Measurements from ENCODE around the gene DCK. TPM values are rescaled to one million over a fixed set of nuclear protein-coding genes. Genes with fewer than 3 reads are reported as not detected.
"Not testable (repeated sequence)": the region's sequence is repeated elsewhere in the genome, so short reads cannot be mapped to it uniquely, and the experiment has no call there.

Gene DCK
- total RNA-seq, 1 donor from 2014 or later = 12.7 TPM

DNA sequence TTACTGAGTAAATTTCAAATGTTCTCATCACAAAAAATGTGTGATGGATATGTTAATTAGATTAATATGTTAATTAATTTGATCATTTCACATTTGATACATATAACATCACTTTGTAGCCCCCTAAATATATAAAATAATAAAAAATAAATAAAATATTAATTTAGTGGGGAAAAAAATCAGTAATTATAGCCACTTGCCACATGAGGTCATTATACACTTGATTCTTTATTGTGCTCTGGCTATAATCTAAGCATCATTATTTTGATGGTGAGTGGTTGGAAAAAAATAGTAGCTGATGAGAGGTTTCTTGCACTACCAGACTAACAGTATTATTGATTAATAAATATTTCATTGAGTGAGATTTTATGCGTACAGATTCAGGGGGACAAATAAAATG is 57.4 kb downstream of the DCK start:
- H3K27me3 Mint-ChIP-seq (ENCODE audit: low read depth) = no peaks in the 10 kb centered on the region
- no peaks in the 10 kb centered on the region for H3K36me3 Mint-ChIP-seq
- peaks cover 9% of the 10 kb centered on the region for H3K9me3 Mint-ChIP-seq
- no peaks in the 10 kb centered on the region for H3K4me1 Mint-ChIP-seq
- DNase-seq (ENCODE audit: low spot score in 2 of 2, unreplicated experiment in 2 of 2) = no peak
- TF ChIP-seq, protein P1, sequence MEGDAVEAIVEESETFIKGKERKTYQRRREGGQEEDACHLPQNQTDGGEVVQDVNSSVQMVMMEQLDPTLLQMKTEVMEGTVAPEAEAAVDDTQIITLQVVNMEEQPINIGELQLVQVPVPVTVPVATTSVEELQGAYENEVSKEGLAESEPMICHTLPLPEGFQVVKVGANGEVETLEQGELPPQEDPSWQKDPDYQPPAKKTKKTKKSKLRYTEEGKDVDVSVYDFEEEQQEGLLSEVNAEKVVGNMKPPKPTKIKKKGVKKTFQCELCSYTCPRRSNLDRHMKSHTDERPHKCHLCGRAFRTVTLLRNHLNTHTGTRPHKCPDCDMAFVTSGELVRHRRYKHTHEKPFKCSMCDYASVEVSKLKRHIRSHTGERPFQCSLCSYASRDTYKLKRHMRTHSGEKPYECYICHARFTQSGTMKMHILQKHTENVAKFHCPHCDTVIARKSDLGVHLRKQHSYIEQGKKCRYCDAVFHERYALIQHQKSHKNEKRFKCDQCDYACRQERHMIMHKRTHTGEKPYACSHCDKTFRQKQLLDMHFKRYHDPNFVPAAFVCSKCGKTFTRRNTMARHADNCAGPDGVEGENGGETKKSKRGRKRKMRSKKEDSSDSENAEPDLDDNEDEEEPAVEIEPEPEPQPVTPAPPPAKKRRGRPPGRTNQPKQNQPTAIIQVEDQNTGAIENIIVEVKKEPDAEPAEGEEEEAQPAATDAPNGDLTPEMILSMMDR (IDR thresholded peaks at IDR 0.05; ENCODE audit: unreplicated experiment) = no peak
- no peak overlapping the region for H3K4me3 Mint-ChIP-seq
- no peak overlapping the region for H3K27ac Mint-ChIP-seq

DNA sequence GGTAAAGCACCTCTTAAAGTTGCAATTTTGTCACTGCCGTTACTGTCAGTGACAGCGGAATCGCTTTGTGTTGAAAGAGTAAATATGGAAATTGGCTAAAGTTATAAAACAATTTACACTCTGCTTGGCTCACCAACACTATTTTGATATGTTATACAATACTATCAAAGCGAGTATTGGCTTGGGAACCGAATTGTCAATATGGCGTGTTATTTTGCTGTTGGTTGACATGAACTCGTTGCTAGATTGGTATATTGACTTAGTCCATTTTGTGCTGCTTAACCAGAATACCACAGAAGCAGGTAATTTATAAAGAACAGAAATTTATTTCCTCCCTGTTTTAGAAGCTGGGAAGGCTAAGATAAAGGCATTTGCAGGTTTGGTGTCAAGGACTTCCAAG is 58.6 kb downstream of the DCK start:
- Mint-ChIP-seq H3K4me3 (no peak overlapping the region), H3K4me1 (no peaks in the 10 kb centered on the region), H3K36me3 (no peaks in the 10 kb centered on the region), H3K9me3 (peaks cover 9% of the 10 kb centered on the region), H3K27me3 (ENCODE audit: low read depth) (no peaks in the 10 kb centered on the region), H3K27ac (no peak overlapping the region)
- DNase-seq (ENCODE audit: low spot score in 2 of 2, unreplicated experiment in 2 of 2) = no peak
- TF ChIP-seq, protein P1 (IDR thresholded peaks at IDR 0.05; ENCODE audit: unreplicated experiment) = no peak

DNA sequence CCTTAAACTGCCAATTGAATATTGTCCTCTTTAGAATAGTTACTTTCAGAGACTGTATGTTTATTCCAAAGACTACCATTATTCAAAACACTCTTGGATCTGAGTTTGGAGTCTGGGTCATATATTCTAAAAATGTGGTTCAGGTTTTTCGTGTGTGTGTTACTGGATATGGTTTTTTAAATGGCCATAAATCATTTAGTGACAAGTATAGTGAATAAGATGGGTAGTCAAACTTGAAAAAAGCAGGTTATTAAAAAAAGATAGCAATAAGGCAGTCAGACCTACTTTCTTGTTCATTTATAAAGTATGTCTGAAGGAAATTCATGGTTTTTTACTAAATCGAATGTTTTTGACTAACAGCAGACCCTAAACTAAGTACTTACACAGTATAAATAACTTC is 59.3 kb downstream of the DCK start:
- Mint-ChIP-seq H3K9me3 (peaks cover 9% of the 10 kb centered on the region), H3K27me3 (ENCODE audit: low read depth) (no peaks in the 10 kb centered on the region), H3K27ac (no peak overlapping the region), H3K4me3 (no peak overlapping the region), H3K4me1 (no peaks in the 10 kb centered on the region), H3K36me3 (no peaks in the 10 kb centered on the region)
- DNase-seq (ENCODE audit: low spot score in 2 of 2, unreplicated experiment in 2 of 2) = no peak
- TF ChIP-seq, protein P1 (IDR thresholded peaks at IDR 0.05; ENCODE audit: unreplicated experiment) = no peak

DNA sequence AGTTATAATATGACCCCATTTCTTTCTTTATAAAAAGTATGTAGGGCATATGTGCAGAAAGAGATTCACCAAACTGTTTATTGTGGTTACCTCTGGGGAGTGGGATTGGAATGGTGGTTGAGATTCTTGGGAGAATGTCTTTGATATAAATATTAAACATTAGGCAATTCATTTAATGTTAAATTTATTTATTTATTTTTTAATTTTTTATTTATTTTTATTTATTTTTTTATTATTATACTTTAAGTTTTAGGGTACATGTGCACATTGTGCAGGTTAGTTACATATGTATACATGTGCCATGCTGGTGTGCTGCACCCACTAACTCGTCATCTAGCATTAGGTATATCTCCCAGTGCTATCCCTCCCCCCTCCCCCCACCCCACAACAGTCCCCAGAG is 60.2 kb downstream of the DCK start:
- H3K36me3 Mint-ChIP-seq; DNase-seq (ENCODE audit: low spot score in 2 of 2, unreplicated experiment in 2 of 2); H3K4me3 Mint-ChIP-seq: not testable (repeated sequence)

DNA sequence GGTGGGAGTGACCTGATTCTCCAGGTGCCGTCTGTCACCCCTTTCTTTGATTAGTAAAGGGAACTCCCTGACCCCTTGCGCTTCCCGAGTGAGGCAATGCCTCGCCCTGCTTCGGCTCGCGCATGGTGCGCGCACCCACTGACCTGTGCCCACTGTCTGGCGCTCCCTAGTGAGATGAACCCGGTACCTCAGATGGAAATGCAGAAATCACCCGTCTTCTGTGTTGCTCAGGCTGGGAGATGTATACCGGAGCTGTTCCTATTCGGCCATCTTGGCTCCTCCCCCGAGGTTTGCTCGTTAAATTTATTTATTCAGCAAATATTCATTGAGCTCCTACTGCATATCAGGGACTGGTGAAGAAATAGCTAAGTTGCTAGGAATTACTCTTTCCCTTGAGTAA is 66.1 kb downstream of the DCK start:
- H3K27me3 Mint-ChIP-seq (ENCODE audit: low read depth); DNase-seq (ENCODE audit: low spot score in 2 of 2, unreplicated experiment in 2 of 2); H3K4me1 Mint-ChIP-seq; H3K27ac Mint-ChIP-seq; H3K9me3 Mint-ChIP-seq; H3K36me3 Mint-ChIP-seq: not testable (repeated sequence)
- H3K4me3 Mint-ChIP-seq = peak overlapping the region; percentile 64

More for the DNA sequence above, 60.2 kb downstream of the DCK start:
- H3K4me1 Mint-ChIP-seq; H3K27me3 Mint-ChIP-seq (ENCODE audit: low read depth); H3K27ac Mint-ChIP-seq: not testable (repeated sequence)
- H3K9me3 Mint-ChIP-seq = peaks cover 12% of the 10 kb centered on the region

DNA sequence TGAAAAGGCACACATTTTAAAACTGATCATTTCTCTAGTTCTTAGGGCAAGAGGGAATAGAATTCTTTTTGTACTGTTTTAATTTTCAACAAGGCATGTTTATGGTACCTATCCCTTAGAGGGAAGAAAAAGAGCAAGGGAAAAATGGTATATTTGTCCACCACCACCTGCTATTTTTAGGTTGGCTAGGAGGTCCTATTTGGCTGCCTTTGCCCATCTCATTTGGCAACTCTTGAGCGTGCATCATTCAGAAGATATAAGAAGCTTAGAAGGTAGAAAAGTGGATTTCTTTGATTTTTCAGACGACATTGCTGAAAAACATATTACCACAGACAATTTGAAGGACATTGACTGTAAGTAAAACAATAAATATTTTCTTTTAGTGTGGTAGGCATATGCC is 69.0 kb downstream of the DCK start:
- H3K27ac Mint-ChIP-seq = no peak overlapping the region
- TF ChIP-seq, protein P1 (IDR thresholded peaks at IDR 0.05; ENCODE audit: unreplicated experiment) = no peak
- DNase-seq (ENCODE audit: low spot score in 2 of 2, unreplicated experiment in 2 of 2) = no peak
- H3K27me3 Mint-ChIP-seq (ENCODE audit: low read depth) = no peaks in the 10 kb centered on the region
- H3K9me3 Mint-ChIP-seq = peaks cover 4% of the 10 kb centered on the region
- no peak overlapping the region for H3K4me3 Mint-ChIP-seq
- no peaks in the 10 kb centered on the region for H3K36me3 Mint-ChIP-seq
- no peaks in the 10 kb centered on the region for H3K4me1 Mint-ChIP-seq

DNA sequence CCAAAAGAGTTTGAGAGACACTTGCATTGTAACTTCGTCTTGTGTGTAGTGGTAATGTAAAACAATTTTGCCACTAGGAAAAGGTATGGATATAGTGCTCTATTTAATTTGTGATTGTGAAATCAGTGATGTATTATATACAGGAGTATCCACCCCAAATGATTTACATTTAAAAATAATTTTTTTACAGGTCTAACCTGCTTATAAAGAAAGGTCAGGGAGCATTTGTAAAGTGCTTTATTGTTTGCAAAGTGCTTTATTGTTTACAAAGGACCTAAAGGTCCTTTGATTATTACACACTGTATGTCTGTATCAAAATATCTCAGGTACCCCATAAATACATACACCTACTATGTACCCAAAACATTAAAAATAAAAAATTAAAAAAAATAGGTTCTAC is 70.3 kb downstream of the DCK start:
- H3K4me1 Mint-ChIP-seq = no peaks in the 10 kb centered on the region
- no peak overlapping the region for H3K27ac Mint-ChIP-seq
- H3K27me3 Mint-ChIP-seq (ENCODE audit: low read depth) = no peaks in the 10 kb centered on the region
- TF ChIP-seq, protein P1 (IDR thresholded peaks at IDR 0.05; ENCODE audit: unreplicated experiment) = no peak
- no peaks in the 10 kb centered on the region for H3K9me3 Mint-ChIP-seq
- H3K36me3 Mint-ChIP-seq = no peaks in the 10 kb centered on the region
- no peak overlapping the region for H3K4me3 Mint-ChIP-seq
- DNase-seq (ENCODE audit: low spot score in 2 of 2, unreplicated experiment in 2 of 2) = no peak

Data from mesothelial cell of epicardium (in vitro differentiated cells).